GM12865 (cell line): Measurements from ENCODE around the gene KIF13A.
A peak's percentile ranks its signal among the peaks of the same experiment; 100 is the strongest.

Experiments used
- DNase-seq: peaks from one replicate; pipeline ENCODE4 v3.0.0; 2010; ENCODE audit warnings: low read depth
- H3K4me3 ChIP-seq: 2 replicates; pipeline ENCODE4 v1.5.1; 2011; ENCODE audit warnings: mild to moderate bottlenecking, low read depth, low read length, control low read depth
- TF ChIP-seq, protein P1 (sequence below): IDR thresholded peaks from 2 replicates; pipeline ENCODE4 v1.5.1; 2011; ENCODE audit warnings: low read length, control low read depth, low read depth, inconsistent platforms; ENCODE audit not compliant: insufficient read depth; ENCODE audit errors: missing control alignments

Gene KIF13A

DNA sequence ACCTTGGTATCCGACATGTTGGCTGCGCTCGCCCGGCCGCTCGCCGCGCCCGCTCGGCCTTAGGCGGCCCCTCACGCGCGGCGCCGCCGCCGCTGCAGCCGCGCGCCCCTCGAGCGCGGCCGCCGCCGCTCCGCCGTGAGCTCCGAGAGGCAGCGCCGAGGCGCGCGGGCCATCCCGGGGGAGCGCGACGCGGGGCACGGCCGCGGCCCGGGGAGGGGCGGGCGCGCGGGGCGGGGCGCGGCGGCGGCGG, at the start of gene KIF13A:
Gene KIF13A, minus strand, starts transcription at position 189 of the 250 bp plus-strand sequence. Its CDS starts 172 bp downstream, at position 17.
- peak within 1 kb of the TSS; percentile 33 for H3K4me3 ChIP-seq
- DNase-seq: peak; percentile 19
- TF ChIP-seq, protein P1, sequence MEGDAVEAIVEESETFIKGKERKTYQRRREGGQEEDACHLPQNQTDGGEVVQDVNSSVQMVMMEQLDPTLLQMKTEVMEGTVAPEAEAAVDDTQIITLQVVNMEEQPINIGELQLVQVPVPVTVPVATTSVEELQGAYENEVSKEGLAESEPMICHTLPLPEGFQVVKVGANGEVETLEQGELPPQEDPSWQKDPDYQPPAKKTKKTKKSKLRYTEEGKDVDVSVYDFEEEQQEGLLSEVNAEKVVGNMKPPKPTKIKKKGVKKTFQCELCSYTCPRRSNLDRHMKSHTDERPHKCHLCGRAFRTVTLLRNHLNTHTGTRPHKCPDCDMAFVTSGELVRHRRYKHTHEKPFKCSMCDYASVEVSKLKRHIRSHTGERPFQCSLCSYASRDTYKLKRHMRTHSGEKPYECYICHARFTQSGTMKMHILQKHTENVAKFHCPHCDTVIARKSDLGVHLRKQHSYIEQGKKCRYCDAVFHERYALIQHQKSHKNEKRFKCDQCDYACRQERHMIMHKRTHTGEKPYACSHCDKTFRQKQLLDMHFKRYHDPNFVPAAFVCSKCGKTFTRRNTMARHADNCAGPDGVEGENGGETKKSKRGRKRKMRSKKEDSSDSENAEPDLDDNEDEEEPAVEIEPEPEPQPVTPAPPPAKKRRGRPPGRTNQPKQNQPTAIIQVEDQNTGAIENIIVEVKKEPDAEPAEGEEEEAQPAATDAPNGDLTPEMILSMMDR: no peak

DNA sequence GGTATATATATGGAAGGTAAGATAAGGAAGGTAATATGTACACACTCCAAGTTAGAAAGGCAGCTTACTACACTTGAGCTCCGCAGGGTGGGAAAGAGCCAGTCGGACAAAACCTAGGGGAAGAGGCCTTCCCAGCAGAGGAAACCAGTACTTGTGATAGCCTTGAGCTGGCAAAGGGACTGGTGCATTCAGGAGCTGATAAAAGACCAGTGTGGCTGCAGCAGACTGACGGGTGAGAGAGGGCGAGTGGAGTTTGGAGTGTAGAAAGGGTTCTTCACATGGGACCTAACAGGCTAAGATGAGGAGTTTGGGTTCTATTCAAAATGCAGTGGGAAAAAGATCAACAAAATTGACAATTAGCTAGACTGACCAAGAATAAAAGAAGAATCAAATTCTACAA, 49.3 kb upstream of the KIF13A start:
- DNase-seq: no peak
- no peak overlapping the region for H3K4me3 ChIP-seq
- TF ChIP-seq, protein P1: no peak

DNA sequence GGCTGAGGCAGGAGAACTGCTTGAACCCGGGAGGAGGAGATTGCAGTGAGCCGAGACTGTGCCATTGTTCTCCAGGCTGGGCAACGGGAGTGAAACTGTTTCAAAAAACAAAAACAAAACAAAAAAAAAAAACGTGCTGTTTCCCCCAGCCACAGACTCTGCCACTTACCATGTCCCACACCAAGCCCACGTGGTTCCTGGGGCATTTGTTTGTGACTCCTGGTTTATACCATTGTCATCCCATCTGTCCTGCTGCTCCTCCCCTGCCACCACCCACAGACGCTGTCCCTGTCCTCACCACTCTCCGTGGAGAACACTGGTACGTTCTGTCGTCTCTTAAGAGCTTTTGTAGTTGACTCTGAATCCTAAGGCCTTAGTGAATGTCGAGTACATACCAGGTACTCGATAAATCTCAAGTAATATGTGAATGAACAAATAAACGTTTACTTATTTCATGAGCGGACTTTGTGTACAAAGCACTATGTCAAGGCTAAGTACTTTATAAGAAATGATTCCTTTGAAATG, 48.0 kb upstream of the KIF13A start:
- DNase-seq: no peak
- no peak overlapping the region for H3K4me3 ChIP-seq
- TF ChIP-seq, protein P1: no peak

DNA sequence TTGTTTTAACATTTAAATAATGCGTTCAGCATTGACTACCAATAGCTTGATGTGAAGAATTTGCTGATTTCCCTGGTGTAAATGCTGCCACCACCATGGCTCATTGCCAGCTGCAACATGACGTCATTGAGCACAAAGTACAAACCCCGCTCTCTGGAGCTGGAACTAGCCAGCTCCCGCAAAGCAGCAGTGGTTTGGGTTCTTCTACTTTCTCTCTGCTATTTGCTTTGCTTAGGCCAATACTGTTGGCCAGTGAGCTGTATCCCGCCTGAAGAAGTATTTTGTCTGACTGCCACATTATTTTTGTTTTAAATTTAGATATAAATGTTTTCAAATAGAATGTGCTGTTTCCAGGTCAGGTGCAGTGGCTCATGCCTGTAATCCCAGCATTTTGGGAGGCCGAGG, 47.4 kb upstream of the KIF13A start:
- DNase-seq: no peak
- TF ChIP-seq, protein P1: no peak
- no peak overlapping the region for H3K4me3 ChIP-seq

DNA sequence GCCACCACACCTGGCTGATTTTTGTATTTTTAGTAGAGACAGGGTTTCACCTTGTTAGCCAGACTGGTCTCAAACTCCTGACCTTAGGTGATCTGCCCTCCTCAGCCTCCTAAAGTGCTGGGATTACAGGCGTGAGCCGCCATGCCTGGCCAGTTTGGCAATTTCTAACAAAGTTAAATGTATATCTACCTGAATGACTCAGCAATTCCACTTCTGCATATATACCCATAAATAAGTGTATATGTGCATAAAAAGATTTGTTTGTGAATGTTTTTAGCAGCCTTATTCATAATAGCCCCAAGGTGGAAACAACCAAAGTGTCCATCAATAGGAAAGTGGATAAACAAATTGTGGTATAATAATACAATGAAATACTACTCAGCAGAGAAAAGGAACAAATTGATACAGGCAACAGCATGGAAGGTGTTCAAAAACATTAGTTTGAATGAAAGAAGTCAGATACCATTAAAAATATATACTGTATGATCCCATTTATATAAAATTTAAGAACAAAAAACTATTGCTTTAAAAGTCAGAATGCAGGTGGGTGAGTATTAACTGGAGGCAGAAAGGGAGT, 44.3 kb upstream of the KIF13A start:
- no peak overlapping the region for H3K4me3 ChIP-seq
- TF ChIP-seq, protein P1: no peak
- DNase-seq: no peak

DNA sequence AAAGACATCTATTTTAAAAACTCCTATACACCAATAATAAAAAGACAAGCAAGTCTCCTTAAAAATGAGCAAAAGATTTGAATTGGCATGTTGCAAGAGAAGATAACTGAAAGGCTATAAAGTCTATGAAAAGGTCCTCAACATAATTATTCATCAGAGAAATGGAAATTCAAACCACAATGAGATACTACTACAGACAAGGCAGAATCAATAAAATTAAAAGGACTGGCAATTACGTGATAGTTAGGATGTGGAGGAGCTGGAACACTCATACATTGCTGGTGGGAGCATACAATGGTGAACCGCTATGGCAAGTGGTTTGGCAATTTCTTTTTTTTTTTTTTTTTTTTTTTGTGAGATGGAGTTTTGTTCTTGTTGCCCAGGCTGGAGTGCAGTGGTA, 43.8 kb upstream of the KIF13A start:
- no peak for DNase-seq
- no peak overlapping the region for H3K4me3 ChIP-seq
- TF ChIP-seq, protein P1: no peak

DNA sequence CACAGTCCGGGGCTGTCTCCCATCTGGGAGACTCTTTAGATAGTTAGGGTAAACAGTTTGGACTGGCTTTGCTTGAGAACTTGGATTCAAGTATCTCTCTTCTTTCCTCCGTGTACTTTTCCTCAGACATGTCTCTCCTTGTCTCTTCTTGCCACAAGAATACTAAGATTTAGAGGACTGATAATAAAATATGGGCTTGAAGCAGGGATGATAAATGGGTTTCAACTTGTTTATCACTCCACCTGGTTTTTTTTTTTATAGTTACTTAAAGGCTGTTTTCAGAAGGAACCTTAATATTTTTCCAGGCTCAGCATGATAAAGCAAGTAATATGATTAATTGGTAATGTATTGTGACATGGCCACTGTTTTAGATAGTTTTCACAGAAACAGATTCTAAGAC, 40.9 kb upstream of the KIF13A start:
- no peak overlapping the region for H3K4me3 ChIP-seq
- DNase-seq: no peak
- TF ChIP-seq, protein P1: no peak
